HG02588 (cell line): ENCODE measurements around the gene ANK3.
"Not testable (repeated sequence)": the region's sequence is repeated elsewhere in the genome, so short reads cannot be mapped to it uniquely, and the experiment has no call there.

Source experiments
- ATAC-seq: cut with Tn5 transposase; IDR thresholded peaks from one replicate; pipeline ENCODE4 v1.9.1; 2021; ENCODE audit warnings: mild to moderate bottlenecking, moderate library complexity; ENCODE audit not compliant: unreplicated experiment

ANK3 gene

GRCh38 chr10:60311821-60312220 lies 77.9 kb downstream of the ANK3 start:
- ATAC-seq = no peak

GRCh38 chr10:60310740-60311139 lies 78.9 kb downstream of the ANK3 start:
- no peak for ATAC-seq

GRCh38 chr10:60309891-60310290 lies 79.8 kb downstream of the ANK3 start:
- no peak for ATAC-seq

- ATAC-seq = no peak
These were observed 80.3 kb downstream of the ANK3 start for GRCh38 chr10:60309371-60309770.

- no peak for ATAC-seq
These were observed 84.2 kb downstream of the ANK3 start for GRCh38 chr10:60305380-60305892.

- no peak for ATAC-seq
These were observed 84.8 kb downstream of the ANK3 start for GRCh38 chr10:60304829-60305379.

- ATAC-seq = no peak
These were observed 85.9 kb downstream of the ANK3 start for GRCh38 chr10:60303778-60304177.

GRCh38 chr10:60299961-60300883 lies 89.5 kb downstream of the ANK3 start:
- ATAC-seq = no peak

GRCh38 chr10:60299390-60299778 lies 90.3 kb downstream of the ANK3 start:
- no peak for ATAC-seq

GRCh38 chr10:60298408-60299389 lies 91.0 kb downstream of the ANK3 start:
- no peak for ATAC-seq

- ATAC-seq = no peak
These were observed 93.6 kb downstream of the ANK3 start for GRCh38 chr10:60296073-60296472.

GRCh38 chr10:60295028-60295937 lies 94.4 kb downstream of the ANK3 start:
- ATAC-seq = no peak

- no peak for ATAC-seq
These were observed 96.0 kb downstream of the ANK3 start for GRCh38 chr10:60293581-60294175.

- ATAC-seq = no peak
These were observed 96.7 kb downstream of the ANK3 start for GRCh38 chr10:60292998-60293397.

GRCh38 chr10:60292536-60292935 lies 97.1 kb downstream of the ANK3 start:
- not testable (repeated sequence) for ATAC-seq

GRCh38 chr10:60291344-60291930 lies 98.2 kb downstream of the ANK3 start:
- no peak for ATAC-seq

GRCh38 chr10:60290558-60290957 lies 99.1 kb downstream of the ANK3 start:
- no peak for ATAC-seq

GRCh38 chr10:60289800-60290199 lies 99.9 kb downstream of the ANK3 start:
- no peak for ATAC-seq

- no peak for ATAC-seq
These were observed 101.4 kb downstream of the ANK3 start for GRCh38 chr10:60288256-60288655.
